Measurements from ENCODE around the gene SEPTIN11.

SEPTIN11 gene

DNA sequence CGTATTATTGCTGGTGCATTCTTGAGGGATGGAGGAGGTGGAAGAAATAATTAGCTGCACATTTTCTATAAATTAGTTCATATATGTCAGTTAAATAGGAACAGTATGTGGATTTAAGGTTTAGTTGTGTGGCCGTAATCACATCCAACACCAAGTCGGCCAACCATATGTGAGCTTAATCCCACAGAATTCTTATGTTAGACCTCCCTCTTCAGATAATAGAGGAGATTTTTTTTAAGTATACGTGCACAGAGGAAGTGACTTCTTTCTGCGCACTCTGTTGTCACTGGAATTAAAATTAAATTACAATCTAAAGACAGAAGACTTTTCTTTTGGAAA, 2.1 kb downstream of the SEPTIN11 start:
- peak overlapping the region; percentile 90 for H3K4me3 ChIP-seq (replicated peaks; ENCODE audit: low read depth, low read length)
- DNase-seq (ENCODE audit: low read depth), result peak; percentile 39
- TF ChIP-seq, protein P1, sequence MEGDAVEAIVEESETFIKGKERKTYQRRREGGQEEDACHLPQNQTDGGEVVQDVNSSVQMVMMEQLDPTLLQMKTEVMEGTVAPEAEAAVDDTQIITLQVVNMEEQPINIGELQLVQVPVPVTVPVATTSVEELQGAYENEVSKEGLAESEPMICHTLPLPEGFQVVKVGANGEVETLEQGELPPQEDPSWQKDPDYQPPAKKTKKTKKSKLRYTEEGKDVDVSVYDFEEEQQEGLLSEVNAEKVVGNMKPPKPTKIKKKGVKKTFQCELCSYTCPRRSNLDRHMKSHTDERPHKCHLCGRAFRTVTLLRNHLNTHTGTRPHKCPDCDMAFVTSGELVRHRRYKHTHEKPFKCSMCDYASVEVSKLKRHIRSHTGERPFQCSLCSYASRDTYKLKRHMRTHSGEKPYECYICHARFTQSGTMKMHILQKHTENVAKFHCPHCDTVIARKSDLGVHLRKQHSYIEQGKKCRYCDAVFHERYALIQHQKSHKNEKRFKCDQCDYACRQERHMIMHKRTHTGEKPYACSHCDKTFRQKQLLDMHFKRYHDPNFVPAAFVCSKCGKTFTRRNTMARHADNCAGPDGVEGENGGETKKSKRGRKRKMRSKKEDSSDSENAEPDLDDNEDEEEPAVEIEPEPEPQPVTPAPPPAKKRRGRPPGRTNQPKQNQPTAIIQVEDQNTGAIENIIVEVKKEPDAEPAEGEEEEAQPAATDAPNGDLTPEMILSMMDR (IDR thresholded peaks at IDR 0.05; ENCODE audit: low read length, missing control alignments), result no peak

DNA sequence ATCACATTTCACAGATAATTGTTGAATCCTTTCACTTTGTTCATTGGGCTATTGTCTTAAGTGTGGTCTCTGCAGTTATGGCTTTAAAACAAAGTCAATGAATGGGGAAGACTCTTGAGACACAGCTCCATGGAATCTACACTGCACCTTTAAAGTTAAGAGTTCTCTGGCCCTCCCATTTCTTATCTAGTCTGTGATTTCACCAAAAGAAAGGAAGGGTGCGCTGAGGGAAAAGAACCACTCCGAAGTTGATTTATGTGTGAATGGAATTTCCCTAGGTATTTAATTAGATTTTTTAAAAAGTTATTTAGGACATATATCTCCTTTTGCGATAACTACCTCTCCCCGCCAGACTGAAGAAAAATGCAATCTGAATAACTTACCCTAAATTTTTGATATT, 2.5 kb downstream of the SEPTIN11 start:
- TF ChIP-seq, protein P1 (IDR thresholded peaks at IDR 0.05; ENCODE audit: low read length, missing control alignments), result no peak
- no peak for DNase-seq (ENCODE audit: low read depth)
- peak overlapping the region; percentile 90 for H3K4me3 ChIP-seq (replicated peaks; ENCODE audit: low read depth, low read length)

DNA sequence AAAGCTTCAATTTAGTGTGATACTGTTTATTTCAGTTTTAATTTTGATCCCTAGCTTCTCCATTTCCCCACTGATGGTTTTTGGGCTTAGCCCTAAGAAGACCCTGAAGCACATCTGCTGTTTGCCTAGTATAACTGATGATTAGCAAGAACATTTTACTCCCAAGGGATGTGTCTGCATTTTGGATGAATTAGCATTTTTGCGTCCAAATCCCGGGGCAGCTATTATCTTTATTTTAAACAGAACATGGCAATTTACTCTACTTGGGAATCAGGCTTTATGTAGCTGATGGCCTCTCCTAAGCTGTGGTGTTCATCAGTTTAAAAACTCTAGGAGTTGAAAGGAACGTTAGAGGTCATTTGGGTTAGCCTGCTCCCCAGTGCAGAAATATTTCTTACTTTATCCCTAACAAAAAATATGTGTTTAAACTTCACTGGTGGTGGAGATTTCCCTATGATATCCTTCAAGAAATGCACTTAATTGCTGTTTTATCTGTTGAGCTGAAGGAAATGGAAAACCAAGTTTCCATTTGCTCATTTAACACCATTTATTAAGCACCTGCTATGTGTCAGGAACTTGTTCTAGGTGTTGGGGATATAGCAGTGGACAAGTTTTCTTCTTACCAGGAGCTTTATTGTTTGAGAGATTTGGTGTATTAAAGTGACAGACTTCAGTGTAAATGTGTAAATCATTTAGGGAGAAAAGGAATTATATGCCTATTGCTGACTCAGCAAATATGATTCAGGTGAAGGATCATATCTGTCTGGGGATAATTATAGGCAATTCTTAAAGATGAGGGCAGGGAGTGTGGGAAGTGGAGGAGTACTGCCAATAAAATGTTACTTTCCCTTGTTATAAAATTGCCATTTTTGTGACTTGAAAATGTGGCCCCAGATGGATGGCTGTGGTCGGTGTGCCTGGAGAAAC, 3.4 kb downstream of the SEPTIN11 start:
- peak overlapping the region; percentile 6 for H3K4me3 ChIP-seq (replicated peaks; ENCODE audit: low read depth, low read length)
- TF ChIP-seq, protein P1 (IDR thresholded peaks at IDR 0.05; ENCODE audit: low read length, missing control alignments), result no peak
- no peak for DNase-seq (ENCODE audit: low read depth)

DNA sequence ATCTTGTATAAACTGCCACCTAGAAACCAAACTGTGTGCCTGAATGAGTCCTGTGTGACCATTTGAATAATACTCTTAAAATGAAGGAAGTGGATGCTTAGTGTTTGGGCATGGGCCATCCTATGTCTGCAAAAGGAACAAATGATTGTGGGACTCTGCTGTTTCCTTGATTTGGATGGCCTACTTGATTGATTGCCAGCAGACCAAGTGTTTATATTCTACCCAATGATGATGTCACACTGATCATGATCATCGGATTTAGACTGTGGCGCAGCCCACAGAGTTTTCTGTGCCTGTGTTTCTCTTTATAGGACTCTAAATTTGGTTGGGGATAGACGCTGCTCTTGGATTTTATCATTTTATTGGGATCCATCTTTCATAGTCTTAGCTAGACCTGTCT, 4.4 kb downstream of the SEPTIN11 start:
- TF ChIP-seq, protein P1 (IDR thresholded peaks at IDR 0.05; ENCODE audit: low read length, missing control alignments), result no peak
- H3K4me3 ChIP-seq (replicated peaks; ENCODE audit: low read depth, low read length), result no peak overlapping the region
- DNase-seq (ENCODE audit: low read depth), result no peak

DNA sequence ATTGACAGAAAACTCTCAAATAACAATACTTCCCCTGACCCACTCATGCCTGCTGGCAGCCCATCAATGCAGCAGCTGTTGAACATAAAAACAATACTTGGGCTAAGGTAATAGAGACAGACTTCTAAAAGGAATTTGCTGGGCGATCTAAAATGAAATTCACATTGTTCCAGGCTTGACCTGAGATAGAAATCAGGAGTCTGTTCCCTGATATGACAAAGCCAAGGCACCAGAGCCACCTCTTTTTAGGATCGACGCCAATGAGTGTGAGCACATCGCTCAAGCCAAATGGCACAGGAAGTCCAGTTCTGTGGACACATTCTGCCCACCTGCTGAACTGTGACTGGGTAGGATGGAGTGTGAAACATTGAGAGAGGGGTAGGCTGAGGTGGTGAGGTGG, 4.9 kb downstream of the SEPTIN11 start:
- TF ChIP-seq, protein P1 (IDR thresholded peaks at IDR 0.05; ENCODE audit: low read length, missing control alignments), result no peak
- no peak overlapping the region for H3K4me3 ChIP-seq (replicated peaks; ENCODE audit: low read depth, low read length)
- DNase-seq (ENCODE audit: low read depth), result no peak

DNA sequence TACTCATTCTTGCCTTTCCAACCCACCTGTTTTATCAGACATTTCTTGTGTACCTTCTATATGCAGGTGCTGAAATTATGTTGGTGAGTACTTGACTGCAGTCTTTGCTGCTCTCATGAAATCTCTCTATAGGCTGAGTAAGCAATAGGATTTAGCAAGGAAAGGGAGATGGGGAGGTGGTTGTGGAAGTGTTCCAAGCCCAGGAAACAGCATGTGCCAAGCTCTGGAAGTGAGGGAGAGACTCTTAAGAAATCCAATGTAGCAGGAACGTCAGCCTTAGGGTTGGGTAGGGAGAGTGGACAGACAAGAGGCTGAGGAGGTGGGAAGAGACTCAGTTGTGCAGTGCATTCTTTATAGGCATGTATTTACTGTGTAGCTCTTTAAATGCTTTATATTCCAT, 5.6 kb downstream of the SEPTIN11 start:
- TF ChIP-seq, protein P1 (IDR thresholded peaks at IDR 0.05; ENCODE audit: low read length, missing control alignments), result no peak
- DNase-seq (ENCODE audit: low read depth), result peak; percentile 94

More for the DNA sequence above, 5.6 kb downstream of the SEPTIN11 start:
- H3K4me3 ChIP-seq (replicated peaks; ENCODE audit: low read depth, low read length), result no peak overlapping the region

Measured in fibroblast of pulmonary artery (primary cell).